HFF-Myc (cell line): ENCODE data around the gene GOLT1B.
A peak's percentile ranks its signal among the peaks of the same experiment; 100 is the strongest.

ENCODE experiments used
- DNase-seq: peaks from one replicate; pipeline ENCODE4 v3.0.0-alpha.2; 2011; ENCODE audit warnings: low read depth; ENCODE audit errors: extremely low read depth
- H3K4me3 ChIP-seq: replicated peaks from 2 replicates; pipeline ENCODE4 v1.5.1; 2011; ENCODE audit warnings: low read depth, mild to moderate bottlenecking, control low read depth, low read length
- CTCF ChIP-seq: IDR thresholded peaks from 2 replicates; pipeline ENCODE4 v1.5.1; 2012; ENCODE audit warnings: mild to moderate bottlenecking, low read depth, low read length, control low read depth; ENCODE audit errors: missing control alignments

Gene GOLT1B

GRCh38 chr12:21518451-21518850, 16.9 kb downstream of the GOLT1B start:
- DNase-seq: no peak
- no peak for TF ChIP-seq CTCF
- H3K4me3 ChIP-seq: no peak overlapping the region

DNA sequence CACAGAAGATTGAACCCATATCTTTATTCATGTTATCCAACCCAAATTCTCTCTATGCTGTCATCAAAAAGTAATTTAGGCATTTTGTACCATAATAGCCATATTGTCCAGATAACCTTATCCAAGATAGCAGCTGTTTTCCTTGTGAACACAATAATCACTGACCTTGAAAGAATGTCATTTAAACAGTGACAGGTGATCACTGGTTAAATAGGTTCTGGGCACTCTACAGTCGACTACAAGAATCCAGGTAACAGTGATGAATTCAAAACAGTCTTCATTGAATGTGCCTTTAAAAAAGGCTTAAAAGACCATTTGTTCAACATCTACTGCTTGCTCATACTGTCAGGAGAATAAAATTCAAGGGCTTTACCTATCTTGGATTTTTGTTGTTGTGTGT, 20.0 kb downstream of the GOLT1B start:
- no peak overlapping the region for H3K4me3 ChIP-seq
- no peak for TF ChIP-seq CTCF
- DNase-seq: no peak

- TF ChIP-seq CTCF: no peak
- DNase-seq: no peak
- no peak overlapping the region for H3K4me3 ChIP-seq
These were observed 21.6 kb downstream of the GOLT1B start for GRCh38 chr12:21523148-21523547.

DNA sequence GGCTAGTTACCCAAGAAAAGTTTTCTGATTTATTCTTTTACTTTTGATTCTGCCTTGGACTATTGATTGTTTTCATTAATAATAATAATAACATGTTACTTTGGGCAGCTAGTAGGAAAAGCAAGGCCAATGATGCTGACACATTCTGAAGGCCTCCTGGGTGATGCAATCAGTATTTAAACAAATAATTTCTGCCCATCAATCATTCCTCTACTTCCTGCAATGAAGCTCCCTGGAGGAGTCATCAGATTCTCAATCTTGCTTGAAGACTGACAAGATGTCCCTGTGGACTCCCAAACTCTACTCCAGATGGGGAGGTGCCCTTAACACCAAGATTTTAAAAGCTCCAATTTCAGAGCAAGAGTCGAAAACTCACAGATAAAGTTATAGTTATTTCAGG, 24.5 kb downstream of the GOLT1B start, which contains the start of gene SPX:
SPX (plus strand) TSS at position 244 of the 400 bp plus-strand sequence. CDS start 177 bp downstream, outside the sequence.
- TF ChIP-seq CTCF: no peak
- no peak within 1 kb of the TSS for H3K4me3 ChIP-seq
- DNase-seq: no peak

GRCh38 chr12:21526721-21527345, 25.2 kb downstream of the GOLT1B start:
- TF ChIP-seq CTCF: no peak
- no peak for DNase-seq
- no peak overlapping the region for H3K4me3 ChIP-seq

GRCh38 chr12:21527451-21528180, 26.0 kb downstream of the GOLT1B start:
- TF ChIP-seq CTCF: no peak
- DNase-seq: no peak

More at GRCh38 chr12:21527451-21528180, 26.0 kb downstream of the GOLT1B start:
- peak overlapping the region; percentile 42 for H3K4me3 ChIP-seq
